Upper lobe of left lung (tissue), 4 donors: ENCODE data around the gene MATK.

Experiments used
- EP300 ChIP-seq, 4 donors: sonication (generic); formaldehyde crosslinking; IDR thresholded peaks; one replicate each; pipeline ENCODE4 v1.5.1; 2017; ENCODE audit warnings: antibody characterized with exemption in 4 of 4, control low read depth in 2 of 4
- POLR2A ChIP-seq, 4 donors: fragments of 450-650 bp; IDR thresholded peaks; one replicate each; pipeline ENCODE4 v1.5.1; 2016 to 2017; ENCODE audit warnings: antibody characterized with exemption in 4 of 4, mild to moderate bottlenecking in 2 of 4
- POLR2AphosphoS5 ChIP-seq, 2 donors: sonication (generic); formaldehyde crosslinking; IDR thresholded peaks; one replicate each; pipeline ENCODE4 v1.5.1; 2017; ENCODE audit warnings: antibody characterized with exemption in 2 of 2
- TF ChIP-seq, protein P1 (sequence below), 6 experiments: fragments of 450-650 bp in 4 of 6; fragments of 200-600 bp in 2 of 6; sonication (generic) in 2 of 6; IDR thresholded peaks; one replicate each; pipeline ENCODE4 v1.5.1; 2016 to 2019; ENCODE audit warnings: antibody characterized with exemption in 6 of 6

GRCh38 chr19:3746371-3747056 lies 39.7 kb downstream of the MATK start:
- TF ChIP-seq POLR2AphosphoS5 (IDR thresholded peaks at IDR 0.05) (no peak), POLR2A (IDR thresholded peaks at IDR 0.05) (no peak), EP300 (IDR thresholded peaks at IDR 0.05) (no peak)
- TF ChIP-seq, protein P1, sequence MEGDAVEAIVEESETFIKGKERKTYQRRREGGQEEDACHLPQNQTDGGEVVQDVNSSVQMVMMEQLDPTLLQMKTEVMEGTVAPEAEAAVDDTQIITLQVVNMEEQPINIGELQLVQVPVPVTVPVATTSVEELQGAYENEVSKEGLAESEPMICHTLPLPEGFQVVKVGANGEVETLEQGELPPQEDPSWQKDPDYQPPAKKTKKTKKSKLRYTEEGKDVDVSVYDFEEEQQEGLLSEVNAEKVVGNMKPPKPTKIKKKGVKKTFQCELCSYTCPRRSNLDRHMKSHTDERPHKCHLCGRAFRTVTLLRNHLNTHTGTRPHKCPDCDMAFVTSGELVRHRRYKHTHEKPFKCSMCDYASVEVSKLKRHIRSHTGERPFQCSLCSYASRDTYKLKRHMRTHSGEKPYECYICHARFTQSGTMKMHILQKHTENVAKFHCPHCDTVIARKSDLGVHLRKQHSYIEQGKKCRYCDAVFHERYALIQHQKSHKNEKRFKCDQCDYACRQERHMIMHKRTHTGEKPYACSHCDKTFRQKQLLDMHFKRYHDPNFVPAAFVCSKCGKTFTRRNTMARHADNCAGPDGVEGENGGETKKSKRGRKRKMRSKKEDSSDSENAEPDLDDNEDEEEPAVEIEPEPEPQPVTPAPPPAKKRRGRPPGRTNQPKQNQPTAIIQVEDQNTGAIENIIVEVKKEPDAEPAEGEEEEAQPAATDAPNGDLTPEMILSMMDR (IDR thresholded peaks at IDR 0.05) = no peak
